ENCODE results near the gene IRX6. TPM values are rescaled to one million over a fixed set of nuclear protein-coding genes. Genes with fewer than 3 reads are reported as not detected.

Gene IRX6
- polyA plus RNA-seq, 1 donor, result 0.18 TPM

DNA sequence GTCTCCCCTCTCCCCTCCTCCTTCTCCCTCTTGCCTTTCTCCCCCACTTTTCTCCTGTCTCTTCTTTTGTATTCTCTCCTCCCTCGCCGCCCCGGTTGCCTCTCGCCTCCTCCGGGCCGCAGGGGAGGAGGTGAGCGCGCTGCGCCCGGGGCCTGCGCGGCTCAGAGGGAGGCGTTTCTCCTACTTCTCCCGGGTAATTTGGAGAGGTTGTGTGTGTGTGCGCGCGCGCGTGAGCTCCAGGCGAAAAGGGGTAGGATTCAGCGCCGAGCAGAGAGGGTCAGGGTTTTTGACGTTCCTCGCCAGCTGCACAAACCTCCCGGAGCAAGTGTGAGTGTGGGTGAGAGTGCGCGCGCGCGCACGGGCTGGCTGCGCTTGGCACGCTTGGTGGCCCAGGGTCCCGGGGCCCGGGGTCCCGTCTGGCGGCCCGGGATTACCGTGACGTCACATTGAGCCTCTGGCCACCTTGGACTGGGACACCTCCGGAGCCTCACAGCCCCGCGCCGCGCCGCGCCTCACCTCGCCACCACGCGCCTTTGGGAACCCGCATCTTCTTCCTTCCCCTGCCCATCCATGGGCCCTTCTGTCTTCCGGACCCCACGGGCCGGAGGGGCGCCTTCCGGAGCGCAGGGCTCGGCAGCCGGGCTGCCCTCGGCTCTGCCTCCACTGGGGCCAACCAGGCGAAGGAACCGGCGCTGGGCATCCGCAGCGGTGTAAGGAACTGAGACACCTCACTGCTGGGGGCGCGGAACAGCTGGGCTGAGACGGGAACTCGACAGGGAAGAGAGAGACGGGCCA, 479 bp downstream of the IRX6 start:
- DNase-seq (ENCODE audit: low read depth), result no peak

DNA sequence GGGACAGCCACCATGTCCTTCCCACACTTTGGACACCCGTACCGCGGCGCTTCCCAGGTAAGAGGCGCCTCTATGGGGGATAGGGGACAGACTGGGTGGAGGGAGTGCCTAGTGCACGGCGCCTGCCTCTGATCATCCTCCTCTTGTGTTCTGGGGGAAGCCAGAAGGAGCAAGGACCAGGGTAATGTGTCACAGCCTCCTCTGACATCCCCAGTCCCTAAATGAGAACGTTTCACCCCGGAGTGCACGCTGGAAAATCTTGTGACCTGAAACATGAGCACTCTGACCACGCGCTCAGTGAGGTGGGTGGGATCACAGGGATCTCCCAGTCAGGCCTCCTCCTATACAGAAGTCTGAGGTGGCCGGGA, 1.1 kb downstream of the IRX6 start:
- no peak for DNase-seq (ENCODE audit: low read depth)

GRCh38 chr16:55325458-55326109, 1.6 kb downstream of the IRX6 start:
- DNase-seq (ENCODE audit: low read depth), result no peak

GRCh38 chr16:55326261-55327092, 2.5 kb downstream of the IRX6 start:
- no peak for DNase-seq (ENCODE audit: low read depth)

DNA sequence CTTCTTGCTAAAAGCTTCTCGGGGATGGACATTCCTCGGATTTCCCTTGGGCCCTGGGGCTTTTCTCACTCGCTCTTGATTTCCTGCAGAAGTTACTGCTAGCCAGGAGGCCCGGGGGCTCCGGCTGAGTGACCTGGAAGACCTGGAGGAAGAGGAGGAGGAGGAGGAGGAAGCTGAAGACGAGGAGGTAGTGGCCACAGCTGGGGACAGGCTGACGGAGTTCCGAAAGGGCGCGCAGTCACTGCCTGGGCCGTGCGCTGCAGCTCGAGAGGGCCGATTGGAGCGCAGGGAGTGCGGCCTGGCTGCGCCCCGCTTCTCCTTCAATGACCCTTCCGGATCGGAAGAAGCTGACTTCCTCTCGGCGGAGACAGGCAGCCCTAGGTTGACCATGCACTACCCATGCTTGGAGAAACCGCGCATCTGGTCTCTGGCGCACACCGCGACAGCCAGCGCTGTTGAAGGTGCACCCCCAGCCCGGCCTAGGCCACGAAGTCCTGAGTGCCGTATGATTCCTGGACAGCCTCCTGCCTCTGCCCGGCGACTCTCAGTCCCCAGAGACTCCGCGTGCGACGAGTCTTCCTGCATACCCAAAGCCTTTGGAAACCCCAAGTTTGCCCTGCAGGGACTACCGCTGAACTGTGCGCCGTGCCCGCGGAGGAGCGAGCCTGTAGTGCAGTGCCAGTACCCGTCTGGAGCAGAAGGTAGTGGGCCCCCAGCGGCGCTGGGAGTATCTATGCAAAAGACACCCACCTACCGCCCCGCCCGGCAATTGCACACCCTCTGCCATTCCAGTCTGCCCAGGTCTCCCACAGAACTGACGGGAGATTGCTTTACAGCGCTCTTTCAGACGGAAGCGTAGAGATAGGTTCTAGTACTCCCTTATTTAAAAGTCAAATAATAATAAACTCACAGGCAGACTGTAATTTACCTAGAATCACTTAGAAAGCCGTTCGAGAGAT, 4.9 kb downstream of the IRX6 start:
- DNase-seq (ENCODE audit: low read depth), result no peak

- no peak for DNase-seq (ENCODE audit: low read depth)
Observed at GRCh38 chr16:55329791-55330428, 5.9 kb downstream of the IRX6 start.

- DNase-seq (ENCODE audit: low read depth), result no peak
Observed at GRCh38 chr16:55330781-55331647, 7.0 kb downstream of the IRX6 start.

DNA sequence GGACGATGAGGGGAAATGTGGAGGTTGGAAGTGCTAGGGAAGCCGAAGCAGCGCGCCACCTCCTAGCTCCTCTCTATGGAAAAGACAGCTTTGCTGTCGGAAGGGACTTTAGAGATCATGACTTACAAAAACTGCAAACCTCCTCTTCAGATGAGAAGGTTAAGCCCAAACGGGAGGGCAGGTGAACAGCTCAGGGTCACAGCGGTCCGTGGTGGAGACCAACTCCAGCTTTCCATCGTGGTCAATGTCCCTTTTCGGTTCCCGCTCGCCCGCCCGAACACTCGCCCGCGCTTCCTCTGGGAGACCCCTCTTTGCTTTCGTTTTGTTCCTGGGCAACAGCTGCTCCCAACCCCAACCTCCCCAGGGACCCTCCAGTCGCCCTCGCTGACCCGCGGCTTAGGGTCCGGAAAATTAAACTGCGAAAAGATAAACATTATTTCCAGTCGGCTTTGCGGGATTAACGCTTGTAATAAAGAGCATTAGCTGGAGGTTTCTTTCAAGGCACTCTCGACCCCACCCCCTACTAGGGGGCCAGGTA, 7.7 kb downstream of the IRX6 start:
- DNase-seq (ENCODE audit: low read depth), result no peak

GRCh38 chr16:55333684-55334083, 9.7 kb downstream of the IRX6 start:
- no peak for DNase-seq (ENCODE audit: low read depth)

DNA sequence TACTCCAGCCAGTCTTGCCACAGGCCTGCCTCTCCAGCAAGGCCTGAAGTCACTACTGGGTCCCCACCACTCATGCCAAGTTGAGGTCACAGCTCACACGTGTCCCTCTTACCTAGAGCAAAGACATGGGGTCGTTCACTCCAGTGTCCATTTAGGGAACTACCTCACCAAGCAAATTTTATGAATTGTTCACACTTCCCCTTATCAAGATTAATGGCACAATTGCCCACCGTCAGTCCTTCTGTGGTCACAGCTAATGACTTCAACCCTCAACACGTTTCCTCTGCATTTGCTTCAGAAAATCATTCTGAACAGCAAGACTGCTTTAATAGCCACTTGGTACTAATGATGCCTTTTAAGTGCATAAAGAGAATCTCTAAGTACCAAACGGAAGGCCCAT, 14.6 kb downstream of the IRX6 start:
- DNase-seq (ENCODE audit: low read depth), result no peak

- no peak for DNase-seq (ENCODE audit: low read depth)
Observed at GRCh38 chr16:55340445-55340844, 16.4 kb downstream of the IRX6 start.

- no peak for DNase-seq (ENCODE audit: low read depth)
Observed at GRCh38 chr16:55341681-55342080, 17.7 kb downstream of the IRX6 start.

DNA sequence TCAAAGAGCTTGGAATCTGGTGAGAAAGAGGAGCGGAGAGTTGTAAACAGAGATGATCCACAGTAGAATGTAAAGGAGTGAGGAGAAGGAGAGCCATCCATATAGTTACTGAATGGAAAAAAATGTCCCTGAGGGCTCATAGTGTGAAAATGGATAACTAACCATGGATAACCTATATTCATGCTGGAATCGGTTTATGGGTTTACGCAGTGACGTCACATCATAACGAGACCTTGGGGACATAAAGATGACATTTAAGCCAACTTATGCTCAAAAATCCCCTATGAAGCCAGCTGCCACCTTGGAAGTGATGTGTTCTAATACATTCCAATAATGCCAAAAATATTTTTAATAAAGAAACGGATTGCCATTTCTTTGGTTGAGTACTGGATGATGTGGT, 22.5 kb downstream of the IRX6 start:
- DNase-seq (ENCODE audit: low read depth), result no peak

- DNase-seq (ENCODE audit: low read depth), result no peak
Observed at GRCh38 chr16:55349867-55350266, 25.9 kb downstream of the IRX6 start.

DNA sequence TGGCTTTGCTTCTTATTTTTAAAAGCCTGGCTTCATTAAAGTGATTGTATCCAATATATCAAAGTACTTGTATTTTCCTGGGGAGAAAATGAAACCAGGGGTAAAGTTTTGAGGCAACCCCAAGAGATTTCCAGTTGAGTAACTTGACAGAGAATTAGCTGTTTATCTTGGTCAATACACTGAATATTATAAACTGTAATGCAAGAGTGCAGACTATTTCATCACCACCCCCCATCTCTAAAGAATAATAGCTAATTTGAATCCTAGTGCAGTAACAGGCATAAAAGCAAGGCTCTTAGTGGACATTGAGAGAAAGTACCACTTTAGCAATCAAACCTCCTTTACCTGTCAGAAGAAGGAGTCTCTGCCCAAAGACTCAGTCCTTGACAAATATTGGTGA, 27.0 kb downstream of the IRX6 start:
- no peak for DNase-seq (ENCODE audit: low read depth)

DNA sequence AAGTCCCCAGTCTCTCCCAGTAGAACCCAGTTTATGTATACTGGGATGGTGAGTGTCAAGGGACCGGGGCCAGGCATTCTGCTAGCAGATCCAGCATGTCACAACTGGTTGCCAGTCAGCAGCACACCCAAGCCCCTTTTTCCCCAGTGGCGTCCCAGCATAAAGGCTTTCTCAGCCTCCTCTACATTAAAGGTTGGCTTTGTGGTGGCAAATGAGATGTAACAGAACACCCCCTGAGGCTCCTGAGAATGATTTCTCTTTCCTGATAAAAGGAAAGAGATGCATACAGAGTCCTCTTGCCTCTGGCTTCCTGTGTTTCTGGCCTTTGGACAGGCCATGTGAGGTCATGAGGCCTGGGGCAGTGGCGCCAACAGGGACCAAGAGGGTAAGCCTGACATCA, 27.9 kb downstream of the IRX6 start:
- DNase-seq (ENCODE audit: low read depth), result no peak

DNA sequence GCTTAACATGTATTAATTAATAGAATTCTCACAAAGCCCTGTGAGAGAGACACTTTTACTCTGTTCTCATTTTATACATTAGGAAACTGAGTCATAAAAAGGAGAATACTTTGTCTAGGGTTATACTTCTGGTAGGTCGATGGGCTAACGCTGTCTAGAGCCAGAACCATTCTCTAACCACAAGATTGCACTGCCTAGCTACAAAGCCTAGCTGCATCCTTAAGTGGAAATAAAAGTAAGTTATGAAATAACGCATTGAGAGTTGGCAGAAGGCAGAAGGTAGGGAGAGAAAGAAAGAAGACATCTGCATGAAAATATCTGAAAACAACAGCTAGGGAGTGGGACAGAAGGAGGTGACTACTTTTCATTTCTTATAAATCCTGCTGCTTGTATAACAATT, 33.2 kb downstream of the IRX6 start:
- no peak for DNase-seq (ENCODE audit: low read depth)

DNA sequence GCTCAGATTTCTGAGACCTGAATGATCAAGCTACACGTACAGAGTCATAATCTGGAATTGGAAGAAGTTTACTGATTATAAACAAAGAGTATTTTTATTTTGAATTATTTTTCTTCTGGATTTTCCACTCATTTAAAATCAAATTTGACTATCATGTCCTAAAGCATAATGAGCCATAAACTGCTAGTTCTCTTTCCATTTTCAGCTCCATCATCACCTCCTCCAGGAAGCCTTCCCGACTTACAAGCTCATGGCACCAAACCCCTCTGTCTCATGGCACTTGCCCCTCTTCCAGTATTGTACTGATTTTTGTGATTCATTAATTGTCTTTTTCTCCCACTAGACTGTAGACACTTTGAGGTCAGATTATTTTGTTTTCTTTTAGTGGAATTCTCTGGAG, 35.9 kb downstream of the IRX6 start:
- no peak for DNase-seq (ENCODE audit: low read depth)

- DNase-seq (ENCODE audit: low read depth), result no peak
Observed at GRCh38 chr16:55364811-55365210, 40.8 kb downstream of the IRX6 start.
